HG03139 (cell line): ENCODE data around the gene ARHGEF3.
A peak's percentile ranks its signal among the peaks of the same experiment; 100 is the strongest.

ENCODE experiments used
- ATAC-seq: cut with Tn5 transposase; IDR thresholded peaks from one replicate; pipeline ENCODE4 v1.9.1; 2021; ENCODE audit not compliant: unreplicated experiment

The ARHGEF3 gene

DNA sequence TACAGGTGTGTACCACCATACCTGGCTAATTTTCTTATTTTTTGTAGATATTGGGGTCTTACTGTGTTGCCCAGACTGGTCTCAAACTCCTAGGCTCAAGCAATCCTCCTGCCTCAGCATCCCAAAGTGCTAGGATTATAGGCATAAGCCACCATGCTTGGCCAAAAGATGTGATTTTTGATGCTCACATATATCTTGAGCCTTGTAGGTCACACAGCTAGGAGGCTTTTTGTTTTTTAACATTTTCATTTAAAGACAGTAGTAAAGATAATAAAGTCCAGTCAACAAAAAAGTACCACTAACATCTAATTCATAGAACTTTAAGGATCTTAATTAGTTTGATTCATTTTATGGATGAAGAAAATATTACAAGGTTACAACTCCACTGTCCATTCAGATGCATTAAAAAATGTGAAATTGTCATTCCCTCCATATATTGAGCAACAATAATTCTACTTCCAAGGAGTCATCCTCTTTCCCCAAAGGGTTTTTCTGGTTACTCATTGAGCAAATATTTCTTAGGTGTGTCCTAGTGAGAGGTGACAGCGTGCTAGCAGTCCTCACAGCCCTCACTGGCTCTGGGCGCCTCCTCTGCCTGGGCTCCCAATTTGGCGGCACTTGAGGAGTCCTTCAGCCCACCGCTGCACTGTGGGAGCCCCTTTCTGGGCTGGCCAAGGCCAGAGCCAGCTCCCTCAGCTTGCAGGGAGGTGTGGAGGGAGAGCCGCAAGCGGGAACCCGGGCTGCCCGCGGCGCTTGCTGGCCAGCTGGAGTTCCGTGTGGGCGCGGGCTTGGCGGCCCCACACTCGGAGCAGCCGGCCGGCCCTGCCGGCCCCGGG, 110.4 kb downstream of the ARHGEF3 start:
- ATAC-seq: no peak

DNA sequence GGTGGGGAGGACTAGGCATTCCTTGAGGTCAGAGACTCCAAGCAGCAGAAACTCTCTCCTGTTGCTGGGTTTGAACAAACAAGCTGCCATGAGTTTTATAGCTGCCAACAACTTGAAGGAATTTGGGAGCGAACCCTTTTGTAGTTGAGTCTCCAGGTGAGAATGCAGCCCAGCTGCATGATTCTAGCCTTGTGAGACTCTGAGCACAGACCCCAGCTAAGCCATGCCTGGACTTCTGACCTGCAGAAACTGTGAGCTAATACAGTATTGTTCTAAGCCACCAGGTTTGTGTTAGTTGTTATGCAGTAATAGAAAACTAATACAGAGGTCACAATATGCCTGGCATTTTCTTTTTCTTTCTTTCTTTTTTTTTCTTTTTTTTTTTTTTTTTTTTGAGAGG, 112.4 kb downstream of the ARHGEF3 start:
- no peak for ATAC-seq

DNA sequence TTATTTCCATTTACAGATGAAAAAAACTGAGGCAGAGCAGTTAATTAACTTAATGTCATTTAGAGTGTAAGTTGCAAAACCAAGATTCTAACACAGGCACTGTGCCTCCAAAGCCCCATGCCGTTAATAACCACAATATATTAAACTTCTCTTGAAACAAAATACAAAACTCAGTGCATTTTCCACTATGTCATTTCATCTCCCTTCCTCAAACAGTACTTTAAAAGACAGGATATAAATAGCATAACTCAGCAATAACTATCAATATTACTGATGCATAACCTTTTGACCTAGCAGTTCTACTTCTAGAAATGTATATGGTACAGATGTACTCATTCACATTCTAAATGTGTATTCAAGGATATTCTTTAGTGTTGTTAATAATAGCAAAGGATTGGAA, 113.6 kb downstream of the ARHGEF3 start:
- no peak for ATAC-seq

DNA sequence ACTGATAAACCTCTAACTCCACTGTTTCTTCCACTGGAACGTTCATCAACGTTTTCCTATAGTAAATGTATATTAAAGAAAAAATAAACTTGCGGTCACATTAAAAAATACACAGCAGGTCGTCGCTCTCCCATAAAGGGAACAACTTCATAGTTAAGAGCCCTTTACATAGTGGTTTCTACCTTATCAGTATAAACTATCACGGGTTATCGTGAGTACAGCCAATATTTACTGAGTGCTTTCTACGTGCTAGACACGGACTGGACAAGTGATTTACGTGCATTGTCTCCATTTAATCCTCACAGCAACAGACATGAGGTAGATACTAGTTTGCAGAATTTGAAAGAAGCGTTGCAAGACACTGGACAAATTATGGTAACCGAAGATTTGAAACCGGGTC, 117.7 kb downstream of the ARHGEF3 start:
- no peak for ATAC-seq

DNA sequence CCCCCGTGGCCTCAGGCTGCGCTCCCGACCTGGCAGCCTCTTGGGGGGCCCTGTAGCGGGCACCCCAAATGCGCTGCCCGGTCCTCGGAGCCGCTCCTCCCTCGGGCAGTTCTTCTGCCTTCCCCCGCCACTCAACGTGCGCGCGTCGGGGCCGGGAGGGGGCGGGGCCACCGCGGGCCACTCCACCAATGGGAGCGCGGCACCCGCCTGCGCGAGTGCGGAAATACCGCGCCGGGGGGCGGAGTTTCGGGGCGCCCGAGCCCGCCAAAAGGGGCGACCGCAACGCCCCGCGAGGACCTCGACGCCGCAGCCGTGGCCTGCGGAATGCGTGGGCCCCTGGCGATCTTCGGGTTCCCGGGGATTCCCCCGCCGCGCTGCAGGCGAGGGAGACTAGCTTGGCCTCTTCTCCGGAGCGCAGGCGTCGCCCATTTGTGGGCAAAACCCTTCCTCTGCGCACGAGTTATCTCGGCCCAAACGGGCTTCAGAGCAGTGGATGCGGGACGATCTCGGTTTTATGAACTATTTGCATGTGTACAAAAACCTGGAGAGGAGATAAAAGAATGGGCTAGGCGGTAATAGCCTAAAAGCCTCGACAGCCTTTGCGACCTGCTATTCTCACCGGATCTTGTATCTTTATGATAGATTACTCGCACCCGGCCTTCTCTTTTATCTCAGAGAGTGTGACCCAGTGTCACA, 118.5 kb downstream of the ARHGEF3 start, which contains the start of gene TASOR:
Gene TASOR (minus strand): TSS at position 144 of the 696 bp plus-strand sequence. CDS start 259 bp downstream, outside the sequence.
- peak; percentile 76 for ATAC-seq

DNA sequence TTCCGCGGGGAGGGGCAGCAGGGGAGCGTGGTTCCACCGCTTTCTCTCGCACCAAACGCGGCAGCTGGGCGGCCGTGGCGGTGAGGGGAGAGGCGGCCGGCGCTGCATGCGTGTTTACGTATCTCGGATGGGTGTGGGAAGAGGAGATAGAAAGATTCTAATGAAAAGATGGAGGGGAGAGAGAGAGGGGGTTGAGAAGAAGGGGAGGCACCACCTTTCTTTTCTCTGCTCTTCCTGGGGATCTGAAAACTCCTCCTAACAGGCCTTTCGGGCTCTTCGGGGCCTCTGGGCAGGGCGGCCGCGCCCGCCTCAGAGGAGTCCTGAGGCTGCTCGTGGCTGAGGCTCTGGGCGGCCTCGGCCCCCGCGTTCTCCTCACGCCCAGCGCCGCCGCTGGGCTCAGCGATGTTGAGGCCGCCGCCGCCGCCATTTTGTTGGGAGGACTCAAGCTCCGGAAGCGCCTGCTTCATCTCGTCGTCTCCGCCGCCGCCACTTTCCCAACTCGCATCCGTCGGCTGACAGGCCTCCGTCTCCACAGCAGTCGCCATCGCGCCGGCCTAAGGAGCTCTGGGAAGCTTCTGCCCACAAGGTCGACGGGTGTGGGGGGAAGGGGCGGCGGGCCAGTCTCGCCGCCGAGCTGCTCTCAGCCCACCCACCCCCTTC, 119.2 kb downstream of the ARHGEF3 start:
- ATAC-seq: peak; percentile 57

DNA sequence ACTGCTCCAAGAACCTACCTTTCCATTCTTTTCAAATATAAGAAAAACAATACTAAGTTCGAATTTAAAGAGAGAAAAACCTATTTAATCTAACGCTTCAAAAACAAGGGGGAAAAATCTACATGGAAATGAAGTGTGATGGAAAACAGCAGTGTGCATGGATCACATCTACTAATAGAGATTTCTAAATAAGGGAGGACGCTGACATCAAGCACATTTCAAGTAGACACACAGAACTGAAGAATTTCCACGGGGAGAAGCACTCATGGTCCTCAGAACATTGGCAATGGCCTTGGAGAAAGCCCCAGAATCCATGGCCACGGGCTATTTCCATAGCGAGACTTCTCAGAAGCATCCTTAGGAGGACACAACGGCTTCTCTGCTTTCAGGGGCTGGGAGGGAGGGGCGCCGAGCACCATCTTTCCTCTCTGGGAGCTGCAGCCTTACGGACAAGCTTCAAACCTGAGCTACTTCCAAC, 119.7 kb downstream of the ARHGEF3 start:
- ATAC-seq: no peak

DNA sequence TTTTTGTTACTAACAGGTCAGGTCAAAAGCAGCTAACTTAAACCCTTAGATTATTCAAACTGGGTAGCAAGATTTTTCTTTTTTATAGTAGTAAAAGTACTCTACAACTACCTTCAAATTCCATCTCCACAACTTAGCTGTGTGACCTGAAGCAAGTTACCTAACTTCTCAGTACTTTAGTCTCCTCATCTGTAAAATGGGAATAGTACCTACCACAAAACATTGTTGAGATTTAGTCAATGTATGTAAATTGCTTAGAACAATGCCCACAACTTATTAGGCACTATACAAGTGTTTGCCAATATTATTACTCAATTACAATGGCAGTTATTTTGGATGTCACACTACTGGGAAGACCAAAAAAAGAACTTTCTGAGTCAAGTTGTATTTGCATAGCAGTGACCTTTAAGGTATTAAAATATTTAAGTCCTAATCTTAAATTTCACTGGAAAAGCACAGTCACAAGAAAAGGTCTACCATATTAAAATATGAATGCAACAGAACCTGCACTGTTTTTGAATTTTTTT, 121.6 kb downstream of the ARHGEF3 start:
- no peak for ATAC-seq
